ENCODE results near the gene LRRC25.

Gene LRRC25

DNA sequence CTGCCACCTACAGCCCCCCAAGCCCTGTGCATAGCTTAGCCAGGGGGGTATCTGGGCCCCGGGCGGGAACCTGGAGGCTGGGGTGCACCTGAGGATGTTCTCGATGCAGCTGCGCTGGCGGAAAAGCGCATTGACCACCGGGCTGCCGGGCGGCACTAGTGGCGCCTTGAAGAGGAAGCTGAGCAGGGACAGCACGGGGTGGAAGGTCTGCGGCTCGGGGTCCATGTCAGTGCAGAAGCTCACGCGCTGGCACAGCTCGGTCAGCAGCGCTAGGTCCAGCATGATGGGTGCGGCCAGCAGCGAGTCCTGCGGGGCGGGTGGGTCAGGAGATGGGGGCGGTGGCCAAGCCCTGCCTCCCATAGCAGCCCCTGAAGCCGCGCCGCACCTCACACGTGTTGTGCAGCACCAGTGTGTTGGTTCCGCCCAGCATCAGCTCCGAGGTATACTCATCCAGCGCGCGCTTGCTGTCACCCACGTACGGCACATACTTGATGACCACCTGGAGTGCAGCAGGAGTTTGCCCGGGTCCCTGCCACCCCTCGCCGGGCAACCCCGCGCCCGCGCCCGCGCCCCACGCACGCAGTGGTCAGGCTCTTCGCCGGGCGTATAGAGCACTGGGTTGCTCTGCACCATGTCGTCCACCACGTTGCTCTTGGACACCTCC lies 37.9 kb upstream of the LRRC25 start:
- Histone ChIP-seq H3K4me1 (ENCODE audit: control insufficient read depth, insufficient read depth, low read length) (peaks cover 63% of the 10 kb centered on the region), H3K9me3 (ENCODE audit: control insufficient read depth, low read length) (no peaks in the 10 kb centered on the region), H3K27me3 (ENCODE audit: control insufficient read depth, insufficient read depth, low read length, poor library complexity, severe bottlenecking) (no peaks in the 10 kb centered on the region)

GRCh38 chr19:18434411-18435175 lies 37.2 kb upstream of the LRRC25 start:
- H3K27me3 ChIP-seq (ENCODE audit: control insufficient read depth, insufficient read depth, low read length, poor library complexity, severe bottlenecking) = no peaks in the 10 kb centered on the region
- H3K27ac ChIP-seq (ENCODE audit: insufficient read depth, low read depth, low read length, poor library complexity, severe bottlenecking) = no peak overlapping the region
- no peaks in the 10 kb centered on the region for H3K9me3 ChIP-seq (ENCODE audit: control insufficient read depth, low read length)
- H3K36me3 ChIP-seq (ENCODE audit: control insufficient read depth, insufficient read depth, low read length) = peaks cover 16% of the 10 kb centered on the region
- peaks cover 65% of the 10 kb centered on the region for H3K4me1 ChIP-seq (ENCODE audit: control insufficient read depth, insufficient read depth, low read length)
- peak overlapping the region; percentile 26 for H3K4me3 ChIP-seq (ENCODE audit: insufficient read depth, low read depth, low read length)
- WGBS, 2 experiments = 86 to 87% methylated on average over 21 of the region's 21 CpGs

More for the DNA sequence above, 37.9 kb upstream of the LRRC25 start:
- no peak overlapping the region for H3K27ac ChIP-seq (ENCODE audit: insufficient read depth, low read depth, low read length, poor library complexity, severe bottlenecking)
- peaks cover 16% of the 10 kb centered on the region for H3K36me3 ChIP-seq (ENCODE audit: control insufficient read depth, insufficient read depth, low read length)
- no peak overlapping the region for H3K4me3 ChIP-seq (ENCODE audit: insufficient read depth, low read depth, low read length)
- 96% methylated on average over 49 of the region's 49 CpGs for WGBS, 2 experiments

- WGBS, 2 experiments = 2% methylated on average over 59 to 60 of the region's 60 CpGs
- Histone ChIP-seq H3K4me3 (ENCODE audit: insufficient read depth, low read depth, low read length) (peak overlapping the region; percentile 26), H3K27ac (ENCODE audit: insufficient read depth, low read depth, low read length, poor library complexity, severe bottlenecking) (no peak overlapping the region), H3K36me3 (ENCODE audit: control insufficient read depth, insufficient read depth, low read length) (peaks cover 16% of the 10 kb centered on the region), H3K27me3 (ENCODE audit: control insufficient read depth, insufficient read depth, low read length, poor library complexity, severe bottlenecking) (no peaks in the 10 kb centered on the region), H3K4me1 (ENCODE audit: control insufficient read depth, insufficient read depth, low read length) (peaks cover 58% of the 10 kb centered on the region), H3K9me3 (ENCODE audit: control insufficient read depth, low read length) (no peaks in the 10 kb centered on the region)
These were observed 36.4 kb upstream of the LRRC25 start for GRCh38 chr19:18433735-18434398.

- H3K36me3 ChIP-seq (ENCODE audit: control insufficient read depth, insufficient read depth, low read length) = peaks cover 16% of the 10 kb centered on the region
- WGBS, 2 experiments = 17 to 18% methylated on average over 56 to 59 of the region's 59 CpGs
- H3K4me3 ChIP-seq (ENCODE audit: insufficient read depth, low read depth, low read length) = peak overlapping the region; percentile 26
- H3K9me3 ChIP-seq (ENCODE audit: control insufficient read depth, low read length) = no peaks in the 10 kb centered on the region
- H3K27me3 ChIP-seq (ENCODE audit: control insufficient read depth, insufficient read depth, low read length, poor library complexity, severe bottlenecking) = no peaks in the 10 kb centered on the region
- H3K4me1 ChIP-seq (ENCODE audit: control insufficient read depth, insufficient read depth, low read length) = peaks cover 61% of the 10 kb centered on the region
- H3K27ac ChIP-seq (ENCODE audit: insufficient read depth, low read depth, low read length, poor library complexity, severe bottlenecking) = no peak overlapping the region
These were observed 35.7 kb upstream of the LRRC25 start for GRCh38 chr19:18433015-18433691.

DNA sequence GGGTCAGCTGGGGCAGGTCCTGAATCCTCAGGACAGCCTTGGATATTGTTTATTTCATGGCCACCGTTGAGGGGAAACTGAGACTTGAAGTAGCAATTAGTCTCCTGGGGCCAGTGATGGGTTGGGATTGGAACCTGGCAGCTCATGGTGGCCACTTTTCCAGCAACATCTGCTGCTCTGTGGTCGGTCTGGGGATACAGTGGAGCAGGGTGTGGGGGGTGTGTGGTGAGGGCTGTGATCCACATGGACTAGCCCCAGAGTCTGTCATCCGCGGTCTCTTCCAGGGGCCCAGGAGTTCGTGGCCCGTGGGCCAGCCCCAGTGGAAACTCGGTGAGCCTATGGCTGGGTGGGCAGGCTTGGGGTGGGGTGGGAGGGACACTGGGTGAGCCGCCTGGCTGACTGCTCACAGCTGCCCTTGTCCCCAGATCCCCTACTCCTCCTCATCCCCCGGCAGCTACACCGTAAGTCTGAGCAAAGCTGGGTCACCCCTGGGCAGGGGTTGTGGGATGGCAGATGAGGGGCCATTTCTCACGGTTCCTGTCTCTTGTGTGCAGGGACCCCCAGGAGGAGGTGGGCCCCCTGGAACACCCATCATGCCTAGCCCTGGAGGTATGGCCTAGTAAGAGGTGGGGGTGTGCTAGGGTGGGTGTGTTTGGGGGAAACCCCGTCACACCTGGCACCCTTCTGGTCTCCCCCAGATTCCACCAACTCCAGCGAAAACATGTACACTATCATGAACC lies 35.0 kb upstream of the LRRC25 start:
- Histone ChIP-seq H3K27me3 (ENCODE audit: control insufficient read depth, insufficient read depth, low read length, poor library complexity, severe bottlenecking) (no peaks in the 10 kb centered on the region), H3K36me3 (ENCODE audit: control insufficient read depth, insufficient read depth, low read length) (peaks cover 16% of the 10 kb centered on the region), H3K4me1 (ENCODE audit: control insufficient read depth, insufficient read depth, low read length) (peaks cover 64% of the 10 kb centered on the region), H3K27ac (ENCODE audit: insufficient read depth, low read depth, low read length, poor library complexity, severe bottlenecking) (no peak overlapping the region), H3K4me3 (ENCODE audit: insufficient read depth, low read depth, low read length) (peak overlapping the region; percentile 26), H3K9me3 (ENCODE audit: control insufficient read depth, low read length) (no peaks in the 10 kb centered on the region)
- 84 to 91% methylated on average over 12 to 13 of the region's 13 CpGs for WGBS, 2 experiments

GRCh38 chr19:18431351-18432197 lies 34.2 kb upstream of the LRRC25 start:
- 76 to 79% methylated on average over 30 to 32 of the region's 34 CpGs for WGBS, 2 experiments
- H3K36me3 ChIP-seq (ENCODE audit: control insufficient read depth, insufficient read depth, low read length) = peaks cover 16% of the 10 kb centered on the region
- peaks cover 62% of the 10 kb centered on the region for H3K4me1 ChIP-seq (ENCODE audit: control insufficient read depth, insufficient read depth, low read length)
- no peaks in the 10 kb centered on the region for H3K27me3 ChIP-seq (ENCODE audit: control insufficient read depth, insufficient read depth, low read length, poor library complexity, severe bottlenecking)
- H3K9me3 ChIP-seq (ENCODE audit: control insufficient read depth, low read length) = no peaks in the 10 kb centered on the region
- no peak overlapping the region for H3K27ac ChIP-seq (ENCODE audit: insufficient read depth, low read depth, low read length, poor library complexity, severe bottlenecking)
- no peak overlapping the region for H3K4me3 ChIP-seq (ENCODE audit: insufficient read depth, low read depth, low read length)

GRCh38 chr19:18430417-18431144 lies 33.2 kb upstream of the LRRC25 start:
- no peaks in the 10 kb centered on the region for H3K27me3 ChIP-seq (ENCODE audit: control insufficient read depth, insufficient read depth, low read length, poor library complexity, severe bottlenecking)
- 88 to 90% methylated on average over 21 of the region's 21 CpGs for WGBS, 2 experiments
- peaks cover 7% of the 10 kb centered on the region for H3K36me3 ChIP-seq (ENCODE audit: control insufficient read depth, insufficient read depth, low read length)
- H3K27ac ChIP-seq (ENCODE audit: insufficient read depth, low read depth, low read length, poor library complexity, severe bottlenecking) = no peak overlapping the region
- H3K9me3 ChIP-seq (ENCODE audit: control insufficient read depth, low read length) = no peaks in the 10 kb centered on the region
- peaks cover 56% of the 10 kb centered on the region for H3K4me1 ChIP-seq (ENCODE audit: control insufficient read depth, insufficient read depth, low read length)
- no peak overlapping the region for H3K4me3 ChIP-seq (ENCODE audit: insufficient read depth, low read depth, low read length)

GRCh38 chr19:18429717-18430416 lies 32.4 kb upstream of the LRRC25 start:
- peaks cover 61% of the 10 kb centered on the region for H3K4me1 ChIP-seq (ENCODE audit: control insufficient read depth, insufficient read depth, low read length)
- peaks cover under 1% of the 10 kb centered on the region for H3K36me3 ChIP-seq (ENCODE audit: control insufficient read depth, insufficient read depth, low read length)
- H3K27me3 ChIP-seq (ENCODE audit: control insufficient read depth, insufficient read depth, low read length, poor library complexity, severe bottlenecking) = no peaks in the 10 kb centered on the region
- 27 to 28% methylated on average over 13 of the region's 13 CpGs for WGBS, 2 experiments
- H3K4me3 ChIP-seq (ENCODE audit: insufficient read depth, low read depth, low read length) = peak overlapping the region; percentile 36
- peak overlapping the region; percentile 90 for H3K27ac ChIP-seq (ENCODE audit: insufficient read depth, low read depth, low read length, poor library complexity, severe bottlenecking)
- H3K9me3 ChIP-seq (ENCODE audit: control insufficient read depth, low read length) = no peaks in the 10 kb centered on the region

All from ectodermal cell (in vitro differentiated cells).